HUES48 (cell line): ENCODE measurements around the gene LHFPL6.

ENCODE experiments used
- H3K27ac ChIP-seq: one replicate; pipeline ENCODE4 v1.7.0; 2013; ENCODE audit warnings: low read depth, low read length, inconsistent platforms
- H3K27me3 ChIP-seq: 2 replicates; pipeline ENCODE4 v1.6.1; 2013; ENCODE audit warnings: mild to moderate bottlenecking, low read length; ENCODE audit not compliant: control insufficient read depth, insufficient read depth
- H3K36me3 ChIP-seq: 2 replicates; pipeline ENCODE4 v1.6.1; 2013; ENCODE audit warnings: low read length; ENCODE audit not compliant: control insufficient read depth, insufficient read depth
- H3K4me1 ChIP-seq: 2 replicates; pipeline ENCODE4 v1.6.1; 2013; ENCODE audit warnings: mild to moderate bottlenecking, low read length; ENCODE audit not compliant: control insufficient read depth, insufficient read depth
- H3K4me3 ChIP-seq: 2 replicates; pipeline ENCODE4 v1.5.1; 2013; ENCODE audit warnings: mild to moderate bottlenecking, low read depth, low read length
- H3K9ac ChIP-seq: 2 replicates; pipeline ENCODE4 v1.6.1; 2013; ENCODE audit warnings: mild to moderate bottlenecking, low read depth, low read length, moderate library complexity
- H3K9me3 ChIP-seq: 2 replicates; pipeline ENCODE4 v1.6.1; 2013; ENCODE audit warnings: low read length; ENCODE audit not compliant: control insufficient read depth, insufficient read depth

The LHFPL6 gene

GRCh38 chr13:39596176-39596575 lies 6.8 kb downstream of the LHFPL6 start:
- Histone ChIP-seq H3K4me1 (peaks cover 8% of the 10 kb centered on the region), H3K27me3 (peaks cover 8% of the 10 kb centered on the region), H3K9me3 (no peaks in the 10 kb centered on the region), H3K36me3 (no peaks in the 10 kb centered on the region), H3K4me3 (no peak overlapping the region), H3K27ac (no peak overlapping the region), H3K9ac (no peak overlapping the region)

GRCh38 chr13:39590466-39591036 lies 12.4 kb downstream of the LHFPL6 start:
- H3K4me1 ChIP-seq: peaks cover 8% of the 10 kb centered on the region
- no peak overlapping the region for H3K27ac ChIP-seq
- no peak overlapping the region for H3K9ac ChIP-seq
- H3K9me3 ChIP-seq: no peaks in the 10 kb centered on the region
- H3K4me3 ChIP-seq: no peak overlapping the region
- no peaks in the 10 kb centered on the region for H3K36me3 ChIP-seq
- H3K27me3 ChIP-seq: no peaks in the 10 kb centered on the region

GRCh38 chr13:39588384-39588783 lies 14.6 kb downstream of the LHFPL6 start:
- no peaks in the 10 kb centered on the region for H3K36me3 ChIP-seq
- no peaks in the 10 kb centered on the region for H3K9me3 ChIP-seq
- no peaks in the 10 kb centered on the region for H3K27me3 ChIP-seq
- no peak overlapping the region for H3K9ac ChIP-seq
- H3K27ac ChIP-seq: no peak overlapping the region
- H3K4me3 ChIP-seq: no peak overlapping the region
- H3K4me1 ChIP-seq: peaks cover 8% of the 10 kb centered on the region

- Histone ChIP-seq H3K27ac (no peak overlapping the region), H3K27me3 (no peaks in the 10 kb centered on the region), H3K4me3 (no peak overlapping the region), H3K36me3 (no peaks in the 10 kb centered on the region), H3K9me3 (no peaks in the 10 kb centered on the region), H3K9ac (no peak overlapping the region), H3K4me1 (peaks cover 8% of the 10 kb centered on the region)
Observed at GRCh38 chr13:39587939-39588338, 15.1 kb downstream of the LHFPL6 start.

- no peak overlapping the region for H3K9ac ChIP-seq
- peaks cover 8% of the 10 kb centered on the region for H3K4me1 ChIP-seq
- H3K36me3 ChIP-seq: no peaks in the 10 kb centered on the region
- H3K27ac ChIP-seq: no peak overlapping the region
- H3K27me3 ChIP-seq: no peaks in the 10 kb centered on the region
- no peak overlapping the region for H3K4me3 ChIP-seq
- H3K9me3 ChIP-seq: no peaks in the 10 kb centered on the region
Observed at GRCh38 chr13:39586958-39587605, 15.9 kb downstream of the LHFPL6 start.

GRCh38 chr13:39586151-39586550 lies 16.8 kb downstream of the LHFPL6 start:
- Histone ChIP-seq H3K4me3 (no peak overlapping the region), H3K4me1 (peaks cover 7% of the 10 kb centered on the region)

GRCh38 chr13:39585219-39585618 lies 17.8 kb downstream of the LHFPL6 start:
- H3K27me3 ChIP-seq: no peaks in the 10 kb centered on the region
- H3K36me3 ChIP-seq: no peaks in the 10 kb centered on the region
- no peak overlapping the region for H3K27ac ChIP-seq
- no peaks in the 10 kb centered on the region for H3K4me1 ChIP-seq
- no peaks in the 10 kb centered on the region for H3K9me3 ChIP-seq
- H3K9ac ChIP-seq: no peak overlapping the region
- H3K4me3 ChIP-seq: no peak overlapping the region

More at GRCh38 chr13:39586151-39586550, 16.8 kb downstream of the LHFPL6 start:
- Histone ChIP-seq H3K27me3 (no peaks in the 10 kb centered on the region), H3K27ac (no peak overlapping the region), H3K36me3 (no peaks in the 10 kb centered on the region), H3K9me3 (no peaks in the 10 kb centered on the region), H3K9ac (no peak overlapping the region)

GRCh38 chr13:39580881-39581575 lies 22.0 kb downstream of the LHFPL6 start:
- Histone ChIP-seq H3K4me3 (no peak overlapping the region), H3K36me3 (no peaks in the 10 kb centered on the region), H3K4me1 (peaks cover 12% of the 10 kb centered on the region), H3K27me3 (no peaks in the 10 kb centered on the region), H3K9ac (no peak overlapping the region), H3K9me3 (no peaks in the 10 kb centered on the region), H3K27ac (no peak overlapping the region)

GRCh38 chr13:39578821-39579291 lies 24.1 kb downstream of the LHFPL6 start:
- H3K4me1 ChIP-seq: peaks cover 18% of the 10 kb centered on the region
- H3K9ac ChIP-seq: no peak overlapping the region
- no peaks in the 10 kb centered on the region for H3K9me3 ChIP-seq
- no peak overlapping the region for H3K27ac ChIP-seq
- no peaks in the 10 kb centered on the region for H3K36me3 ChIP-seq
- no peaks in the 10 kb centered on the region for H3K27me3 ChIP-seq
- H3K4me3 ChIP-seq: no peak overlapping the region

- H3K27ac ChIP-seq: no peak overlapping the region
- no peaks in the 10 kb centered on the region for H3K9me3 ChIP-seq
- peaks cover 18% of the 10 kb centered on the region for H3K4me1 ChIP-seq
- H3K27me3 ChIP-seq: no peaks in the 10 kb centered on the region
- H3K4me3 ChIP-seq: no peak overlapping the region
- H3K36me3 ChIP-seq: no peaks in the 10 kb centered on the region
- H3K9ac ChIP-seq: no peak overlapping the region
Observed at GRCh38 chr13:39577838-39578491, 25.0 kb downstream of the LHFPL6 start.

GRCh38 chr13:39577203-39577602 lies 25.8 kb downstream of the LHFPL6 start:
- no peaks in the 10 kb centered on the region for H3K36me3 ChIP-seq
- no peak overlapping the region for H3K27ac ChIP-seq
- H3K9me3 ChIP-seq: no peaks in the 10 kb centered on the region
- H3K4me1 ChIP-seq: peaks cover 18% of the 10 kb centered on the region
- H3K27me3 ChIP-seq: no peaks in the 10 kb centered on the region
- no peak overlapping the region for H3K9ac ChIP-seq
- no peak overlapping the region for H3K4me3 ChIP-seq
